H9 (cell line): ENCODE data around the gene CSDE1. TPM values are rescaled to one million over a fixed set of nuclear protein-coding genes. Genes with fewer than 3 reads are reported as not detected.

Source experiments
- DNase-seq: peaks from one replicate; pipeline ENCODE4 v3.0.0-alpha.2; 2017
- H2AFZ ChIP-seq: one replicate; pipeline ENCODE4 v1.6.1; 2013; ENCODE audit warnings: mild to moderate bottlenecking, low read length, control low read depth, moderate library complexity
- H2AK5ac ChIP-seq: 2 replicates; pipeline ENCODE4 v1.6.1; 2013; ENCODE audit warnings: low read length, control low read depth, mixed read lengths; ENCODE audit not compliant: insufficient read length
- H2BK120ac ChIP-seq: one replicate; pipeline ENCODE4 v1.6.1; 2013; ENCODE audit warnings: low read depth, mild to moderate bottlenecking, low read length, control low read depth, inconsistent platforms; ENCODE audit not compliant: poor library complexity, severe bottlenecking
- H2BK12ac ChIP-seq: 2 replicates; pipeline ENCODE4 v1.6.1; 2013; ENCODE audit warnings: low read length, control low read depth, mixed read lengths, low read depth; ENCODE audit not compliant: insufficient read length
- H2BK15ac ChIP-seq: 2 replicates; pipeline ENCODE4 v1.6.1; 2013; ENCODE audit warnings: low read depth, low read length, control low read depth
- H2BK20ac ChIP-seq: one replicate; pipeline ENCODE4 v1.6.1; 2013; ENCODE audit warnings: low read depth, mild to moderate bottlenecking, low read length, control low read depth, inconsistent platforms; ENCODE audit not compliant: poor library complexity, severe bottlenecking
- H2BK5ac ChIP-seq: 2 replicates; pipeline ENCODE4 v1.6.1; 2013; ENCODE audit warnings: low read length, control low read depth, mixed read lengths; ENCODE audit not compliant: insufficient read length
- H3K14ac ChIP-seq: 2 replicates; pipeline ENCODE4 v1.6.1; 2013; ENCODE audit warnings: low read length, control low read depth; ENCODE audit not compliant: insufficient read depth
- H3K18ac ChIP-seq: 2 replicates; pipeline ENCODE4 v1.6.1; 2013; ENCODE audit warnings: low read depth, mild to moderate bottlenecking, mixed read lengths, low read length, control low read depth; ENCODE audit not compliant: insufficient read length
- H3K23ac ChIP-seq: 2 replicates; pipeline ENCODE4 v1.6.1; 2013; ENCODE audit warnings: low read length, control low read depth, mixed read lengths, low read depth; ENCODE audit not compliant: insufficient read length
- H3K23me2 ChIP-seq: 2 replicates; pipeline ENCODE4 v1.6.1; 2013; ENCODE audit warnings: low read depth, mild to moderate bottlenecking, mixed read lengths, low read length, control low read depth; ENCODE audit not compliant: insufficient read length, poor library complexity, severe bottlenecking
- H3K27ac ChIP-seq: 2 replicates; pipeline ENCODE4 v1.5.1; 2013; ENCODE audit warnings: low read length, control low read depth, mixed read lengths, low read depth; ENCODE audit not compliant: insufficient read length
- H3K27me3 ChIP-seq: 2 replicates; pipeline ENCODE4 v1.6.1; 2013; ENCODE audit warnings: low read length, control low read depth, inconsistent platforms; ENCODE audit not compliant: insufficient read depth
- H3K4ac ChIP-seq: 2 replicates; pipeline ENCODE4 v1.6.1; 2013; ENCODE audit warnings: low read depth, mild to moderate bottlenecking, control low read depth, inconsistent platforms, low read length, moderate library complexity
- H3K4me1 ChIP-seq: 2 replicates; pipeline ENCODE4 v1.6.1; 2013; ENCODE audit warnings: low read length, control low read depth, inconsistent platforms; ENCODE audit not compliant: insufficient read depth
- H3K4me2 ChIP-seq: 2 replicates; pipeline ENCODE4 v1.6.1; 2013; ENCODE audit warnings: low read length, control low read depth, mixed read lengths; ENCODE audit not compliant: insufficient read length, insufficient read depth
- H3K56ac ChIP-seq: 2 replicates; pipeline ENCODE4 v1.6.1; 2013; ENCODE audit warnings: low read depth, mild to moderate bottlenecking, mixed read lengths, low read length, control low read depth; ENCODE audit not compliant: insufficient read length
- H3K79me1 ChIP-seq: 2 replicates; pipeline ENCODE4 v1.6.1; 2013; ENCODE audit warnings: low read depth, mild to moderate bottlenecking, moderate library complexity, low read length, control low read depth, inconsistent platforms; ENCODE audit not compliant: insufficient read depth, poor library complexity, severe bottlenecking
- H3K79me2 ChIP-seq: 2 replicates; pipeline ENCODE4 v1.6.1; 2013; ENCODE audit warnings: low read length, control low read depth, inconsistent platforms; ENCODE audit not compliant: insufficient read depth
- H3K9ac ChIP-seq: 2 replicates; pipeline ENCODE4 v1.6.1; 2013; ENCODE audit warnings: low read length, control low read depth, mixed read lengths; ENCODE audit not compliant: insufficient read length; ENCODE audit errors: extremely low read depth
- H3K9me3 ChIP-seq: one replicate; pipeline ENCODE4 v1.6.1; 2013; ENCODE audit warnings: low read depth, low read length, inconsistent platforms; ENCODE audit not compliant: control insufficient read depth
- H3T11ph ChIP-seq: one replicate; pipeline ENCODE4 v1.6.1; 2013; ENCODE audit warnings: mild to moderate bottlenecking, low read length, control low read depth, inconsistent platforms
- H4K20me1 ChIP-seq: one replicate; pipeline ENCODE4 v1.6.1; 2013; ENCODE audit not compliant: control insufficient read depth, insufficient read length, insufficient read depth
- H4K5ac ChIP-seq: 2 replicates; pipeline ENCODE4 v1.6.1; 2013; ENCODE audit warnings: low read depth, mild to moderate bottlenecking, mixed read lengths, low read length, control low read depth; ENCODE audit not compliant: insufficient read length
- H4K8ac ChIP-seq: replicated peaks from 2 replicates; pipeline ENCODE4 v1.6.1; 2013; ENCODE audit warnings: low read length, control low read depth, mixed read lengths, low read depth; ENCODE audit not compliant: insufficient read length
- H4K91ac ChIP-seq: 2 replicates; pipeline ENCODE4 v1.6.1; 2013; ENCODE audit warnings: low read depth, mild to moderate bottlenecking, moderate library complexity, mixed read lengths, low read length, control low read depth; ENCODE audit not compliant: insufficient read length
- H3K27ac Mint-ChIP-seq, 3 experiments: 2 replicates in 2 of 3; 3 replicates in 1 of 3; pipeline ENCODE4 v1.8.0; 2020 to 2021; ENCODE audit warnings: mixed read lengths in 3 of 3, mild to moderate bottlenecking in 1 of 3, moderate library complexity in 1 of 3
- H3K27me3 Mint-ChIP-seq: 2 replicates; pipeline ENCODE4 v1.8.0; 2021; ENCODE audit warnings: low read depth, mild to moderate bottlenecking, moderate library complexity, mixed read lengths
- H3K36me3 Mint-ChIP-seq, 3 experiments: 2 replicates in 2 of 3; 3 replicates in 1 of 3; pipeline ENCODE4 v1.8.0; 2020 to 2021; ENCODE audit warnings: low read depth in 3 of 3, mixed read lengths in 3 of 3; ENCODE audit not compliant: insufficient read depth in 1 of 3
- H3K4me1 Mint-ChIP-seq, 2 experiments: 2 replicates each; pipeline ENCODE4 v1.8.0; 2020; ENCODE audit warnings: mixed read lengths in 2 of 2
- H3K4me3 Mint-ChIP-seq, 2 experiments: 2 replicates in 1 of 2; 3 replicates in 1 of 2; pipeline ENCODE4 v1.8.0; 2020 to 2021; ENCODE audit warnings: mild to moderate bottlenecking in 2 of 2, mixed read lengths in 2 of 2, moderate library complexity in 1 of 2
- H3K9me3 Mint-ChIP-seq, 2 experiments: 2 replicates in 1 of 2; 3 replicates in 1 of 2; pipeline ENCODE4 v1.8.0; 2020; ENCODE audit warnings: mild to moderate bottlenecking in 2 of 2, mixed read lengths in 2 of 2, moderate library complexity in 1 of 2
- WGBS: extraction: QIAGEN DNeasy Blood & Tissue Kit; methylation state at CpG from one replicate; pipeline ENCODE4 v1.1.7; 2013; ENCODE audit warnings: missing lambda C conversion rate, low lambda C conversion rate, mixed read lengths; ENCODE audit not compliant: insufficient read length; ENCODE audit errors: extremely low coverage; 5-methylcytosine and 5-hydroxymethylcytosine counted together
- total RNA-seq: library from RNA; stranded (reverse); gene quantifications from 2 replicates; pipeline ENCODE4 v1.2.1, GENCODE V29; 2021
- TF ChIP-seq, protein P1 (sequence below): fragments of 200-600 bp; sonication (generic); conservative IDR thresholded peaks from 3 replicates; pipeline ENCODE4 v1.8.0; 2021; ENCODE audit warnings: antibody characterized with exemption, mild to moderate bottlenecking

CSDE1 gene
- total RNA-seq, 1 experiment from 2014 or later: 645 TPM

DNA sequence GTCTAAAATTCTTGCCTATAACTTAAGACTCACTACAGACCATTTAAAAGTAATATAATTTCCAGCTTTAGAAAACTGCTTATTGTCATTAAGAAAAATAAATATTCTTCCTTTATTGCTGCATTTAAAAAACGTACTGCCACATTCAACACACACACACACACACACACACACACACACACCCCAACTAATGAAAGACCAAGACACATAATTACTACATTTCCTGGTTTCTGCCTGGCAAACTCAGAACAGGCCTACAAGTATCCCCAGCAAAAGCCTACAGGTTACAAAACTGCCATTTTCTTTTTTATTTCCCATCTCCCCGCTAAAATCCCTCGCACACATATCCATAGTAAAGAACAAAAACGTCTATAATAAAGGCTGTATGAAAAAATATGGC, 89.4 kb downstream of the CSDE1 start:
- Histone ChIP-seq H3K4me1 (no peaks in the 10 kb centered on the region), H3K18ac (no peak overlapping the region), H3K14ac (no peak overlapping the region), H3K27me3 (no peaks in the 10 kb centered on the region), H2BK5ac (no peak overlapping the region), H2BK12ac (no peak overlapping the region), H3K9me3 (no peaks in the 10 kb centered on the region), H2BK120ac (no peak overlapping the region), H2BK20ac (no peak overlapping the region), H2BK15ac (no peak overlapping the region), H2AFZ (no peak overlapping the region), H3K23ac (no peak overlapping the region), H3K9ac (no peak overlapping the region), H3K27ac (no peak overlapping the region), H4K8ac (no peak overlapping the region), H3K23me2 (peaks cover 14% of the 10 kb centered on the region), H4K20me1 (no peaks in the 10 kb centered on the region), H3T11ph (no peak overlapping the region), H3K4me2 (no peak overlapping the region), H2AK5ac (no peak overlapping the region), H3K79me2 (no peaks in the 10 kb centered on the region), H4K91ac (no peak overlapping the region), H3K56ac (no peak overlapping the region), H4K5ac (no peak overlapping the region), H3K4ac (no peak overlapping the region), H3K79me1 (no peaks in the 10 kb centered on the region)
- Mint-ChIP-seq H3K36me3 (no peaks in the 10 kb centered on the region), H3K9me3 (no peaks in the 10 kb centered on the region; a peak in 1 of 5 replicates), H3K4me1 (peaks cover 9% of the 10 kb centered on the region in 2 experiments), H3K27me3 (peaks cover 22% of the 10 kb centered on the region), H3K27ac (no peak overlapping the region), H3K4me3 (peak overlapping the region in 1 of 2 experiments; percentile 93; a peak in 2 of 5 replicates)
- no peak for DNase-seq
- WGBS: 100% methylated on average over 3 of the region's 4 CpGs
- TF ChIP-seq, protein P1, sequence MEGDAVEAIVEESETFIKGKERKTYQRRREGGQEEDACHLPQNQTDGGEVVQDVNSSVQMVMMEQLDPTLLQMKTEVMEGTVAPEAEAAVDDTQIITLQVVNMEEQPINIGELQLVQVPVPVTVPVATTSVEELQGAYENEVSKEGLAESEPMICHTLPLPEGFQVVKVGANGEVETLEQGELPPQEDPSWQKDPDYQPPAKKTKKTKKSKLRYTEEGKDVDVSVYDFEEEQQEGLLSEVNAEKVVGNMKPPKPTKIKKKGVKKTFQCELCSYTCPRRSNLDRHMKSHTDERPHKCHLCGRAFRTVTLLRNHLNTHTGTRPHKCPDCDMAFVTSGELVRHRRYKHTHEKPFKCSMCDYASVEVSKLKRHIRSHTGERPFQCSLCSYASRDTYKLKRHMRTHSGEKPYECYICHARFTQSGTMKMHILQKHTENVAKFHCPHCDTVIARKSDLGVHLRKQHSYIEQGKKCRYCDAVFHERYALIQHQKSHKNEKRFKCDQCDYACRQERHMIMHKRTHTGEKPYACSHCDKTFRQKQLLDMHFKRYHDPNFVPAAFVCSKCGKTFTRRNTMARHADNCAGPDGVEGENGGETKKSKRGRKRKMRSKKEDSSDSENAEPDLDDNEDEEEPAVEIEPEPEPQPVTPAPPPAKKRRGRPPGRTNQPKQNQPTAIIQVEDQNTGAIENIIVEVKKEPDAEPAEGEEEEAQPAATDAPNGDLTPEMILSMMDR: no peak
